ENCODE data around the gene JPH4. TPM values are rescaled to one million over a fixed set of nuclear protein-coding genes. Genes with fewer than 3 reads are reported as not detected.

JPH4 gene
- total and polyA plus RNA-seq, 2 of the 8 experiments (the other 6 are each of a cell fraction or from before 2014, with no cell fraction given), result 23.9 to 46.7 TPM

- Histone ChIP-seq H2BK120ac (replicated peaks; ENCODE audit: low read depth, low read length) (no peak overlapping the region), H3K14ac (ENCODE audit: insufficient read length) (no peak overlapping the region), H2BK20ac (ENCODE audit: low read length) (no peak overlapping the region), H3K4me3 (ENCODE audit: extremely low read depth in 1 of 4, insufficient read depth in 2 of 4, low read depth in 3 of 4, low read length in 4 of 4) (no peak overlapping the region), H3K36me3 (ENCODE audit: control insufficient read depth in 2 of 4, insufficient read depth in 4 of 4, low read length in 3 of 4) (no peaks in the 10 kb centered on the region), H4K91ac (replicated peaks; ENCODE audit: insufficient read length, low read length) (no peak overlapping the region), H2AFZ (ENCODE audit: low read length) (no peak overlapping the region), H3K56ac (replicated peaks; ENCODE audit: insufficient read length, low read depth, low read length) (no peak overlapping the region), H3K23me2 (ENCODE audit: low read depth, low read length) (no peaks in the 10 kb centered on the region), H2BK12ac (ENCODE audit: low read depth, low read length) (no peak overlapping the region), H3K4me2 (ENCODE audit: insufficient read depth in 1 of 2, low read depth in 2 of 2, low read length in 2 of 2) (no peak overlapping the region), H2BK5ac (ENCODE audit: low read depth, low read length) (no peak overlapping the region), H2AK5ac (ENCODE audit: low read depth, low read length) (no peak overlapping the region), H3K27me3 (replicated peaks in 1 of 4; ENCODE audit: control insufficient read depth in 3 of 4, extremely low read depth in 1 of 4, insufficient read depth in 3 of 4, low read length in 3 of 4) (no peaks in the 10 kb centered on the region), H3K79me2 (ENCODE audit: control insufficient read depth in 1 of 2, insufficient read depth in 2 of 2, low read length in 2 of 2) (no peaks in the 10 kb centered on the region), H4K5ac (ENCODE audit: insufficient read length, low read depth, low read length) (no peak overlapping the region), H4K8ac (ENCODE audit: extremely low read depth, insufficient read depth, low read length) (no peak overlapping the region), H2BK15ac (ENCODE audit: low read length) (no peak overlapping the region), H3K9ac (replicated peaks in 1 of 4; ENCODE audit: extremely low read depth in 1 of 4, low read depth in 3 of 4, low read length in 3 of 4) (no peak overlapping the region), H3K4me1 (replicated peaks in 1 of 4; ENCODE audit: control insufficient read depth in 3 of 4, insufficient read depth in 4 of 4, low read length in 3 of 4) (no peaks in the 10 kb centered on the region), H3K27ac (ENCODE audit: low read depth, low read length) (no peak overlapping the region), H3K79me1 (ENCODE audit: low read depth, low read length) (no peaks in the 10 kb centered on the region), H4K20me1 (replicated peaks in 1 of 2; ENCODE audit: control insufficient read depth in 1 of 2, insufficient read depth in 2 of 2, low read length in 2 of 2) (no peaks in the 10 kb centered on the region), H3K4ac (replicated peaks; ENCODE audit: insufficient read length, low read depth, low read length) (no peak overlapping the region), H3K9me3 (ENCODE audit: insufficient read depth in 2 of 2, low read depth in 1 of 2, low read length in 1 of 2) (peaks cover 9 to 20% of the 10 kb centered on the region in 2 experiments), H3K23ac (ENCODE audit: insufficient read length) (no peak overlapping the region), H3K18ac (ENCODE audit: extremely low read depth, low read length) (no peak overlapping the region)
- FAIRE-seq (no peak), DNase-seq (ENCODE audit: low read depth in 1 of 2, low spot score in 2 of 2) (no peak)
- TF ChIP-seq POLR2A (IDR thresholded peaks at IDR 0.05; ENCODE audit: control extremely low read depth in 1 of 2, low read depth in 2 of 2, low read length in 2 of 2), result no peak
- CTCF ChIA-PET (ENCODE audit: partially characterized antibody), result interaction anchor here (0.9 kb wide), 1 partner anchor 8 kb away, joined by 3 read pairs; no protein-coding TSS in a partner anchor
- POLR2A ChIA-PET (ENCODE audit: partially characterized antibody), result no interaction called here
- 76% methylated on average over 2 of the region's 2 CpGs; no CpG with 5 or more reads in 1 of the 2 experiments for WGBS, 2 experiments (ENCODE audit: extremely low coverage in 1 of 2, insufficient coverage in 1 of 2, insufficient read length in 1 of 2, insufficient replicate concordance in 2 of 2, low coverage in 1 of 2, low lambda C conversion rate in 2 of 2, missing lambda C conversion rate in 1 of 2)
These were observed 39.9 kb upstream of the JPH4 start for GRCh38 chr14:23618415-23618988.

Measured in H1 (cell line).